Fibroblast of villous mesenchyme (primary cell): ENCODE results near the gene FGF7. TPM values are rescaled to one million over a fixed set of nuclear protein-coding genes. Genes with fewer than 3 reads are reported as not detected.
A peak's percentile ranks its signal among the peaks of the same experiment; 100 is the strongest.
"Not testable (repeated sequence)": the region's sequence is repeated elsewhere in the genome, so short reads cannot be mapped to it uniquely, and the experiment has no call there.

Experiments used
- DNase-seq: peaks from one replicate; pipeline ENCODE4 v3.0.0-alpha.2; 2010; ENCODE audit warnings: low read depth
- H3K4me3 ChIP-seq: 2 replicates; pipeline ENCODE4 v1.5.1; 2011; ENCODE audit warnings: low read depth, mild to moderate bottlenecking, low read length
- total RNA-seq: library from RNA; depleted of rRNA; stranded (reverse); fragments of >200 nt; gene quantifications from 2 replicates; pipeline ENCODE4 v1.2.3, GENCODE V29; 2012
- TF ChIP-seq, protein P1 (sequence below): IDR thresholded peaks from 2 replicates; pipeline ENCODE4 v1.5.1; 2012; ENCODE audit warnings: low read depth, mild to moderate bottlenecking, low read length; ENCODE audit not compliant: insufficient read depth

FGF7 gene
- total RNA-seq, 1 donor: 369 TPM

DNA sequence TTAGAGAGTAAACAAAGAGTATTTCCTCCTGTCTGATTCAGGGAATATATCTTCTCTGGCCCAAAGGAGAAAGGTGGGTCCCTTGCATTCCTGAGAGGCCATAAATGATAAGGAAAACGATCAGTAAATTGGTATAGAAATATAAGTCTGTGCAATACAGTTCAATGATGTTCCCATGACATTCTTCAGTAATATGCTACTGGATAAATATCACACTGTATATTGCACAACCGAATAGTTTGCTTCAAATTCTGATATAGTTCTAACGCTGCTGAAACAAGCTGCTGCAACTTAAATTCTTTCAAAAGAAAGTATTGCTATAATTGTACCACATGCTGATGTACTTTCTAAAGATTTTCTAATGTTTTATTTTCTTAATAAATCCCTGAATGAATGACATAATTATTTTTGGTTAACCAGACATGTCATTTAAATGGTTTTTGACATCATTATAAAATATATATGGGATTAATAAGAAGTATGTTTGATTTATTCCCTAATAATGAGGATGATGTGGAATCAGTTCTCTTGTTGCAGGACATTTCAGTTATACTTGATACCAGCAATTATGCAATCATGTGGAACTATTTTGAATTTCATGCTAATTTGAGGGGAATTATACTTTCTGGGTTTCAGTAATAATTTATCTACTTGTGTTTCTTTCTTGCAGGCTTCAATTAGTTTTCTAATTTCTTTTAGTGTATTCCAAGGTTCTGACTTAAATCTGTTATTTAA lies 44.9 kb downstream of the FGF7 start:
- peak; percentile 46 for DNase-seq
- TF ChIP-seq, protein P1, sequence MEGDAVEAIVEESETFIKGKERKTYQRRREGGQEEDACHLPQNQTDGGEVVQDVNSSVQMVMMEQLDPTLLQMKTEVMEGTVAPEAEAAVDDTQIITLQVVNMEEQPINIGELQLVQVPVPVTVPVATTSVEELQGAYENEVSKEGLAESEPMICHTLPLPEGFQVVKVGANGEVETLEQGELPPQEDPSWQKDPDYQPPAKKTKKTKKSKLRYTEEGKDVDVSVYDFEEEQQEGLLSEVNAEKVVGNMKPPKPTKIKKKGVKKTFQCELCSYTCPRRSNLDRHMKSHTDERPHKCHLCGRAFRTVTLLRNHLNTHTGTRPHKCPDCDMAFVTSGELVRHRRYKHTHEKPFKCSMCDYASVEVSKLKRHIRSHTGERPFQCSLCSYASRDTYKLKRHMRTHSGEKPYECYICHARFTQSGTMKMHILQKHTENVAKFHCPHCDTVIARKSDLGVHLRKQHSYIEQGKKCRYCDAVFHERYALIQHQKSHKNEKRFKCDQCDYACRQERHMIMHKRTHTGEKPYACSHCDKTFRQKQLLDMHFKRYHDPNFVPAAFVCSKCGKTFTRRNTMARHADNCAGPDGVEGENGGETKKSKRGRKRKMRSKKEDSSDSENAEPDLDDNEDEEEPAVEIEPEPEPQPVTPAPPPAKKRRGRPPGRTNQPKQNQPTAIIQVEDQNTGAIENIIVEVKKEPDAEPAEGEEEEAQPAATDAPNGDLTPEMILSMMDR: no peak
- no peak overlapping the region for H3K4me3 ChIP-seq

DNA sequence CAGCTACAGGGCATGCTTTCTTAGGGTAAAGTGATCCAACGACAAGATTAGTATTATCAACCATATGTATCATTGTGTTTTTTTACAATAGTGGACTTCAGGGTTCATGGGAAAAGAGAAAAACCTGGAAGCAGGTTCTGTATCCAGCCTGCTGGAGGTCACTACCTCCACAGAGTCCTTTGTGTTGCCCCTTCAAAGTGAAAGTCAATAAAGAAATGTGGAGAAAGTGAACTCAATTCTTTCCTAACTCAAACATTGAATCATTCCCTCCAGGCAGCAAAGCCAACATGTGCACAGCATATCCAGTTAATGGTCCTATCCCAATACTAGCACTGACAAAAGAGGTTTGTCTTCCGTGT lies 45.4 kb downstream of the FGF7 start:
- TF ChIP-seq, protein P1: no peak
- H3K4me3 ChIP-seq: no peak overlapping the region
- peak; percentile 53 for DNase-seq

DNA sequence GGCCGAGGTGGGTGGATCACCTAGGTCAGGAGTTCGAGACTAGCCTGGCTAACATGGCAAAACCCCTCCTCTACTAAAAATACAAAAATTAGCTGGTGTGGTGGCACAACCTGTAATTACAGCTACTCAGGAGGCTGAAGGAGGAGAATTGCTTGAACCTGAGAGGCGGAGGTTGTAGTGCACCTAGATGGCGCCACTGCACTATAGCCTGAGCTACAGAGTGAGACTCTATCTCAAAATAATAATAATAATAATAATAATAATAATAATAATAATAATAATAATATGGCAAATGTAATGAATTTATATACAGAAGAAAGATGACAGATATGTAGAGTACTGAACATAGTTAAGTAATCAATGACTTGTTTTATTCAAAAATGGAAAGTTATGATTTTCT lies 48.2 kb downstream of the FGF7 start:
- not testable (repeated sequence) for H3K4me3 ChIP-seq, DNase-seq
- TF ChIP-seq, protein P1: peak; percentile 20

DNA sequence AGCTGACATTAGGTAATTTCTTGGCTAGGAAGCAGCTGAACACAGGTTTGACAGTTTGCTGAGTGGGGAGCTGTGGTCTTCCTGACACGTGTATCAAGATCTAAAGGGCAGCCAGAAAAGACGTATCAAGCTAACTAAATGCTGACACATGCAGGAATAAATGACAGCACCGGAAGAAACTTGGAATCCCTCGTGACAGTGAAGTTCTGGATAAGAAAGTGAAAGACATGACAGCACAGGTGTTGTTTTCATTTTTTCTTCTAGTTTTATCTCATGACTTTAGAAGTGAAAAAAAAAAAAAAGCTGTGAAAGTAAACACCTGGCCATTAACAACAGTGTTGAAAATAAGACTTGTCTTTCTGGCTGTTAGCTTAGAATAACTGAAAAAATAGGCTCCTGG lies 48.7 kb downstream of the FGF7 start:
- TF ChIP-seq, protein P1: no peak
- DNase-seq: no peak
- no peak overlapping the region for H3K4me3 ChIP-seq

DNA sequence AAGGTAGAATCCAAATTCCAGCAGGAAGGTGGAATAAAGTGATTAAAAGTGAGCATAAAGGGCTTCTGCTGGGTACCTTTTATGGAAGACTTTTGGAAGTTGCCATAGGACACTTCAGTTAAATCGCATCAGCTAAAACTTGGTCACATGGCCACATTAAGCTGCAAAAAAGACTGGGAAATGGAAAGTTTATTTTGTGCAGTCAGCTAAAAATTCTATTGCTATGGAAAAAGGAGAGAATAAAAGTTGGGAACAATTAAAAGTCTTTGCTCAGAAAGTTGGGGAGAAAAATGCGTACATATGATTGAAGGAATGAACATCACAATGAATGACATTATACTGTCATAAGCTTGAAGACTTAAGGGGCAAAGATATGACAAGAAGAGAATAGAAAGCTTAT lies 49.3 kb downstream of the FGF7 start:
- TF ChIP-seq, protein P1: no peak
- H3K4me3 ChIP-seq: no peak overlapping the region
- no peak for DNase-seq

DNA sequence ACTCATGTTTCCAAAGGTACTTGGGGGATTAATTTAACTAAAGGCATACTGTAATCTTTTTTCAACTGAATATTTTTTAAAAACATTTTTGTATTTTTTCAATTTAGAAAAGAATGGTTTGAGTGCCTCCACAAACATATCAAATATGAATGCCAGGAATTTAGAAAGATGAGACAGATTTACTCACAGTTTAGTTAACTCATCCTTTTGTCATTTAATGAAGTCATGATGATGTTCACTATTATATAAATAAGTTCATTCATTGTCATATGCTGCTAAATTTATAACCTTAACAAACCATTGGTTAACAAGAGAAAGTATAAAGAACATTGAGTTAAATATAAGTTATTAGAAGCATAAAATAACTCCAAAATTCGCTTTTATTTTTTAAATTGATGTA lies 50.0 kb downstream of the FGF7 start:
- TF ChIP-seq, protein P1: no peak
- DNase-seq: no peak
- H3K4me3 ChIP-seq: no peak overlapping the region

DNA sequence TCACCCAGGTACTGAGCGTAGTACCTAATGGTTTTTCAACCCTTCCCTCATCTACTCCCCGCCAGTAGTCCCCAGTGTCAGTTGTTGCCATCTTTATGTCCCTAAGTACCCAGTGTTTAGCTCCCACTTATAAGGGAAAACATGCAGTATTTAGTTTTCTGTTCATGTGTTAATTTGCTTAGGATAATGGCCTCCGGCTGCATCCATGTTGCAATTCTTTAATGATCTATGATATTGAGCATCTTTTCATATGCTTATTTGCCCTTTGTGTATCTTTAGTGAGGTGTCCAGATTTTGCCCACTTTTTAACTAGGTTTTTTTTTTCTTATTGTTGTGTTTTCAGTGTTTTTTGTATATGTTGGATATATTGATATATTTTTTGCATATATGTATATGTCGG lies 55.0 kb downstream of the FGF7 start:
- H3K4me3 ChIP-seq, DNase-seq: not testable (repeated sequence)

DNA sequence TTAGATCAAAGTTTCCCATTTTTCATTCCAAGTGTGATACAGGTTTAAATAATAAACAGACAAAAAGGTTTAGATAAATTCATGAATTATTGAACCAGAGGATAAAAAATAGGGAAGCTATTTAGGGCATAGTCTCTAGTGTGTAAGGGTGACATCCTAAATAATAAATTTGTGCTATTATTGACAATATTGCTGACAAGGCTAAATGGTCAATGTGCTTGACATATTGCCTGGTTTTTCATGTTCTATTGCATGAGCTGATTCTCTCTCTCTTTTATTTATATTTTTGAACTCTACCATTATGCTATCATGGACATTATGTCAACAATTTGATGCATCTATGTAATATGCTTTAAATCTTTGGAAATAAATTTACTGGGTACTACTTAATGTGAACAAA lies 55.9 kb downstream of the FGF7 start:
- not testable (repeated sequence) for H3K4me3 ChIP-seq, DNase-seq

DNA sequence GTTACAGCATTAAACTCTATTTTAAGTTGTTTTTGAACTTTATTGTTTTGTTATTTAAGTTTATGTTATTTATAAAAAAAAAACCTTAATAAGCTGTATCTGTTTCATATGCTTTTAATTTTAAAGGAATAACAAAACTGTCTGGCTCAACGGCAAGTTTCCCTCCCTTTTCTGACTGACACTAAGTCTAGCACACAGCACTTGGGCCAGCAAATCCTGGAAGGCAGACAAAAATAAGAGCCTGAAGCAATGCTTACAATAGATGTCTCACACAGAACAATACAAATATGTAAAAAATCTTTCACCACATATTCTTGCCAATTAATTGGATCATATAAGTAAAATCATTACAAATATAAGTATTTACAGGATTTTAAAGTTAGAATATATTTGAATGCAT lies 62.4 kb downstream of the FGF7 start:
- DNase-seq, H3K4me3 ChIP-seq: not testable (repeated sequence)
